Epithelial cell of alveolus of lung (primary cell): Measurements from ENCODE around the gene AMER1. TPM values are rescaled to one million over a fixed set of nuclear protein-coding genes. Genes with fewer than 3 reads are reported as not detected.

Experiments used
- total RNA-seq: library from RNA; depleted of rRNA; stranded (reverse); fragments of >200 nt; gene quantifications from 2 replicates; pipeline ENCODE4 v1.2.1, GENCODE V29; 2015

The AMER1 gene
- 1.8 and 4.0 TPM in 2 replicates for total RNA-seq

GRCh38 chrX:64205441-64205734 lies at the start of gene AMER1:
AMER1 (minus strand) TSS chrX:64205708; CDS start chrX:64193286, 12,422 bp downstream.

GRCh38 chrX:64230123-64230970 lies 24.8 kb upstream of the AMER1 start, which contains the start of gene ASB12:
ASB12 (minus strand) TSS chrX:64230607; CDS start chrX:64225650, 4,957 bp downstream.

Other genes with a start within 250 kb of the AMER1 start
- not detected in 2 replicates for gene ASB12, start 24.9 kb upstream of the AMER1 start, total RNA-seq
- gene MTMR8, start 189.7 kb upstream of the AMER1 start, total RNA-seq: 0.08 and 0.13 TPM in 2 replicates